ENCODE measurements around the gene TAGLN. TPM values are rescaled to one million over a fixed set of nuclear protein-coding genes. Genes with fewer than 3 reads are reported as not detected.

Gene TAGLN
- total RNA-seq, 2 experiments from 2014 or later = 2.0 to 2.5 TPM

- H3K9me3 Mint-ChIP-seq = no peaks in the 10 kb centered on the region
- DNase-seq (no peak), ATAC-seq (no peak)
- no peak overlapping the region for H3K4me3 Mint-ChIP-seq
- intact Hi-C loops (cut with micrococcal nuclease) = no loop called here
- TF ChIP-seq CTCF (IDR thresholded peaks at IDR 0.05) = no peak
- H3K4me1 Mint-ChIP-seq (ENCODE audit: low read depth) = no peaks in the 10 kb centered on the region
- H3K36me3 Mint-ChIP-seq (ENCODE audit: low read depth) = no peaks in the 10 kb centered on the region
- ChIA-PET POLR2A (interaction anchor here (1.7 kb wide), 1 partner anchor 9 kb away, joined by 6 read pairs; no protein-coding TSS in a partner anchor), CTCF (interaction anchor here (2.1 kb wide), 1 partner anchor 8 kb away, joined by 5 read pairs; no protein-coding TSS in a partner anchor)
- no peak overlapping the region for H3K27ac Mint-ChIP-seq
- no peaks in the 10 kb centered on the region for H3K27me3 Mint-ChIP-seq
Observed at GRCh38 chr11:117189191-117189940, 9.8 kb upstream of the TAGLN start.

GRCh38 chr11:117189941-117190544, 9.1 kb upstream of the TAGLN start:
- Mint-ChIP-seq H3K4me3 (no peak overlapping the region), H3K9me3 (no peaks in the 10 kb centered on the region), H3K27ac (no peak overlapping the region), H3K36me3 (ENCODE audit: low read depth) (no peaks in the 10 kb centered on the region), H3K27me3 (no peaks in the 10 kb centered on the region), H3K4me1 (ENCODE audit: low read depth) (no peaks in the 10 kb centered on the region)
- POLR2A ChIA-PET = interaction anchor here (1.7 kb wide), 1 partner anchor 10 kb away, joined by 6 read pairs; no protein-coding TSS in a partner anchor
- DNase-seq = no peak
- TF ChIP-seq CTCF (IDR thresholded peaks at IDR 0.05) = no peak
- CTCF ChIA-PET = interaction anchor here (2.1 kb wide), 1 partner anchor 8 kb away, joined by 5 read pairs; no protein-coding TSS in a partner anchor
- intact Hi-C loops (cut with micrococcal nuclease) = no loop called here
- ATAC-seq = no peak

GRCh38 chr11:117191680-117192400, 7.3 kb upstream of the TAGLN start:
- ATAC-seq = no peak

GRCh38 chr11:117192401-117192875, 6.7 kb upstream of the TAGLN start:
- Mint-ChIP-seq H3K27ac (no peak overlapping the region), H3K4me1 (ENCODE audit: low read depth) (no peaks in the 10 kb centered on the region), H3K9me3 (no peaks in the 10 kb centered on the region), H3K27me3 (no peaks in the 10 kb centered on the region), H3K4me3 (no peak overlapping the region), H3K36me3 (ENCODE audit: low read depth) (no peaks in the 10 kb centered on the region)
- no peak for ATAC-seq
- no peak for DNase-seq
- intact Hi-C loops (cut with micrococcal nuclease) = no loop called here
- ChIA-PET CTCF (no interaction called here), POLR2A (no interaction called here)
- no peak for TF ChIP-seq CTCF (IDR thresholded peaks at IDR 0.05)

More at GRCh38 chr11:117191680-117192400, 7.3 kb upstream of the TAGLN start:
- Mint-ChIP-seq H3K27me3 (no peaks in the 10 kb centered on the region), H3K9me3 (no peaks in the 10 kb centered on the region), H3K27ac (no peak overlapping the region), H3K4me3 (no peak overlapping the region), H3K36me3 (ENCODE audit: low read depth) (no peaks in the 10 kb centered on the region), H3K4me1 (ENCODE audit: low read depth) (no peaks in the 10 kb centered on the region)
- intact Hi-C loops (cut with micrococcal nuclease) = no loop called here
- DNase-seq = no peak
- ChIA-PET POLR2A (no interaction called here), CTCF (interaction anchor here (2.1 kb wide), 1 partner anchor 10 kb away, joined by 5 read pairs; no protein-coding TSS in a partner anchor)
- TF ChIP-seq CTCF (IDR thresholded peaks at IDR 0.05) = no peak

All from activated CD8-positive, alpha-beta T cell treated with anti-CD3 and anti-CD28 coated beads for 36 hours (primary cell).